CD4-positive, CD25-positive, alpha-beta regulatory T cell (primary cell): ENCODE measurements around the gene MBNL1. TPM values are rescaled to one million over a fixed set of nuclear protein-coding genes. Genes with fewer than 3 reads are reported as not detected.
A peak's percentile ranks its signal among the peaks of the same experiment; 100 is the strongest.

Experiments used
- ATAC-seq, 2 donors: fragments of 150-1000 bp; cut with Tn5 transposase; one replicate each; pipeline ENCODE4 v1.10.0; 2021; ENCODE audit warnings: low read depth in 2 of 2, moderate number of reproducible peaks in 2 of 2, moderate library complexity in 1 of 2
- DNase-seq, 3 donors: peaks; one replicate each; pipeline versions ENCODE4 v3.0.0 to v3.0.0-alpha.2; 2012 to 2022; ENCODE audit warnings: mixed read lengths in 1 of 3
- H3K27ac ChIP-seq: one replicate; pipeline ENCODE4 v1.7.0; 2013; ENCODE audit warnings: mild to moderate bottlenecking, low read length; ENCODE audit not compliant: insufficient read depth, poor library complexity, severe bottlenecking
- H3K27me3 ChIP-seq: one replicate; pipeline ENCODE4 v1.7.0; 2013; ENCODE audit warnings: low read length; ENCODE audit not compliant: control insufficient read depth, insufficient read depth
- H3K36me3 ChIP-seq: one replicate; pipeline ENCODE4 v1.7.0; 2013; ENCODE audit warnings: mild to moderate bottlenecking, low read length, moderate library complexity; ENCODE audit not compliant: control insufficient read depth, insufficient read depth
- H3K4me1 ChIP-seq: 2 replicates; pipeline ENCODE4 v1.7.0; 2013; ENCODE audit warnings: mild to moderate bottlenecking, low read length; ENCODE audit not compliant: insufficient read depth, control insufficient read depth, poor library complexity, severe bottlenecking
- H3K4me3 ChIP-seq: one replicate; pipeline ENCODE4 v1.7.0; 2013; ENCODE audit warnings: low read depth, mild to moderate bottlenecking, low read length, moderate library complexity
- H3K9me3 ChIP-seq, 2 experiments: 1 replicate in 1 of 2; 2 replicates in 1 of 2; pipeline ENCODE4 v1.7.0; 2013; ENCODE audit warnings: low read length in 2 of 2, mild to moderate bottlenecking in 1 of 2, moderate library complexity in 1 of 2; ENCODE audit not compliant: control insufficient read depth in 2 of 2
- H3K27ac Mint-ChIP-seq, 3 donors: one replicate each; pipeline ENCODE4 v1.8.0; 2020 to 2022; ENCODE audit warnings: mild to moderate bottlenecking in 3 of 3, mixed read lengths in 3 of 3, moderate library complexity in 2 of 3
- H3K27me3 Mint-ChIP-seq: one replicate; pipeline ENCODE4 v1.8.0; 2022; ENCODE audit warnings: mild to moderate bottlenecking, mixed read lengths
- H3K36me3 Mint-ChIP-seq: one replicate; pipeline ENCODE4 v1.8.0; 2020; ENCODE audit warnings: mixed read lengths
- H3K4me1 Mint-ChIP-seq, 4 donors: one replicate each; pipeline ENCODE4 v1.8.0; 2020 to 2022; ENCODE audit warnings: mixed read lengths in 4 of 4, mild to moderate bottlenecking in 1 of 4
- H3K4me3 Mint-ChIP-seq, 4 donors: one replicate each; pipeline ENCODE4 v1.8.0; 2020 to 2022; ENCODE audit warnings: mild to moderate bottlenecking in 4 of 4, mixed read lengths in 4 of 4, moderate library complexity in 3 of 4
- H3K9me3 Mint-ChIP-seq, 7 donors: one replicate each; pipeline ENCODE4 v1.8.0; 2020 to 2022; ENCODE audit warnings: mixed read lengths in 7 of 7, mild to moderate bottlenecking in 3 of 7, moderate library complexity in 2 of 7
- polyA plus RNA-seq, 4 donors: library from polyadenylated mRNA; unstranded; fragments of 300-500 nt; fragmentation: Illumina TruSeq; gene quantifications; one replicate each; pipeline ENCODE4 v1.2.3, GENCODE V29; 2021
- total RNA-seq: library from RNA; stranded (reverse); gene quantifications from one replicate; pipeline ENCODE4 v1.2.3, GENCODE V29; 2022

The MBNL1 gene
- total and polyA plus RNA-seq, 5 donors from 2014 or later: 221 to 726 (median 252) TPM

GRCh38 chr3:152373379-152373778 lies 104.7 kb downstream of the MBNL1 start:
- no peak for DNase-seq
- peak overlapping the region in 2 of 4 donors; percentile 35 to 53 for H3K4me3 Mint-ChIP-seq
- peaks cover 0 to 6% (median 0%) of the 10 kb centered on the region in 7 donors for H3K9me3 Mint-ChIP-seq
- peaks cover 40% of the 10 kb centered on the region for H3K4me1 ChIP-seq
- ATAC-seq: peak in 1 of 2 donors; percentile 20
- no peaks in the 10 kb centered on the region for H3K27me3 Mint-ChIP-seq
- H3K27me3 ChIP-seq: no peaks in the 10 kb centered on the region
- H3K4me3 ChIP-seq: peak overlapping the region; percentile 23
- peak overlapping the region in 2 of 3 donors; percentile 49 to 83 for H3K27ac Mint-ChIP-seq
- no peaks in the 10 kb centered on the region for H3K9me3 ChIP-seq
- H3K4me1 Mint-ChIP-seq: peaks cover 46 to 93% (median 77%) of the 10 kb centered on the region in 4 donors
- H3K27ac ChIP-seq: peak overlapping the region; percentile 49
- peaks cover 54% of the 10 kb centered on the region for H3K36me3 Mint-ChIP-seq
- peaks cover 31% of the 10 kb centered on the region for H3K36me3 ChIP-seq

GRCh38 chr3:152374262-152374990 lies 105.7 kb downstream of the MBNL1 start:
- H3K36me3 Mint-ChIP-seq: peaks cover 49% of the 10 kb centered on the region

GRCh38 chr3:152375546-152375945 lies 106.8 kb downstream of the MBNL1 start:
- DNase-seq (no peak), ATAC-seq (no peak)
- peak overlapping the region; percentile 47 for H3K27ac ChIP-seq
- no peaks in the 10 kb centered on the region for H3K9me3 ChIP-seq
- H3K36me3 ChIP-seq: peaks cover 32% of the 10 kb centered on the region
- no peaks in the 10 kb centered on the region for H3K27me3 ChIP-seq
- peaks cover 0 to 6% (median 0%) of the 10 kb centered on the region in 7 donors for H3K9me3 Mint-ChIP-seq
- H3K4me3 Mint-ChIP-seq: peak overlapping the region in 1 of 4 donors; percentile 18
- H3K27me3 Mint-ChIP-seq: no peaks in the 10 kb centered on the region
- H3K4me3 ChIP-seq: peak overlapping the region; percentile 9
- H3K4me1 Mint-ChIP-seq: peaks cover 44 to 92% (median 71%) of the 10 kb centered on the region in 4 donors
- H3K27ac Mint-ChIP-seq: peak overlapping the region; percentile 47 to 90 (median 72)
- H3K36me3 Mint-ChIP-seq: peaks cover 40% of the 10 kb centered on the region
- peaks cover 55% of the 10 kb centered on the region for H3K4me1 ChIP-seq

More at GRCh38 chr3:152374262-152374990, 105.7 kb downstream of the MBNL1 start:
- ATAC-seq (no peak), DNase-seq (no peak)
- Mint-ChIP-seq H3K4me3 (peak overlapping the region in 3 of 4 donors; percentile 21 to 40 (median 30)), H3K27ac (peak overlapping the region in 1 of 3 donors; percentile 72), H3K4me1 (peaks cover 43 to 92% (median 74%) of the 10 kb centered on the region in 4 donors), H3K9me3 (peaks cover 0 to 6% (median 0%) of the 10 kb centered on the region in 7 donors), H3K27me3 (no peaks in the 10 kb centered on the region)
- H3K4me1 ChIP-seq: peaks cover 45% of the 10 kb centered on the region
- H3K4me3 ChIP-seq: peak overlapping the region; percentile 30
- H3K9me3 ChIP-seq: no peaks in the 10 kb centered on the region
- H3K27ac ChIP-seq: peak overlapping the region; percentile 49
- no peaks in the 10 kb centered on the region for H3K27me3 ChIP-seq
- H3K36me3 ChIP-seq: peaks cover 32% of the 10 kb centered on the region

- Histone ChIP-seq H3K27ac (peak overlapping the region; percentile 43), H3K4me1 (peaks cover 63% of the 10 kb centered on the region), H3K4me3 (peak overlapping the region; percentile 28), H3K27me3 (no peaks in the 10 kb centered on the region), H3K36me3 (peaks cover 32% of the 10 kb centered on the region), H3K9me3 (no peaks in the 10 kb centered on the region)
- no peak overlapping the region for H3K4me3 Mint-ChIP-seq
- no peak for DNase-seq
- peaks cover 38 to 90% (median 65%) of the 10 kb centered on the region in 4 donors for H3K4me1 Mint-ChIP-seq
- peaks cover 0 to 6% (median 0%) of the 10 kb centered on the region in 7 donors for H3K9me3 Mint-ChIP-seq
- H3K27ac Mint-ChIP-seq: peak overlapping the region in 2 of 3 donors; percentile 0 to 47
- ATAC-seq: peak; percentile 61 to 63
- peaks cover 30% of the 10 kb centered on the region for H3K36me3 Mint-ChIP-seq
- no peaks in the 10 kb centered on the region for H3K27me3 Mint-ChIP-seq
These were observed 107.8 kb downstream of the MBNL1 start for GRCh38 chr3:152376351-152377183.

- H3K4me1 Mint-ChIP-seq: peaks cover 34 to 90% (median 65%) of the 10 kb centered on the region in 4 donors
These were observed 108.4 kb downstream of the MBNL1 start for GRCh38 chr3:152377184-152377570.

GRCh38 chr3:152379415-152380042 lies 110.8 kb downstream of the MBNL1 start:
- Mint-ChIP-seq H3K27me3 (no peaks in the 10 kb centered on the region), H3K36me3 (peaks cover 26% of the 10 kb centered on the region), H3K4me3 (peak overlapping the region in 3 of 4 donors; percentile 2 to 54 (median 51)), H3K9me3 (no peaks in the 10 kb centered on the region), H3K4me1 (peaks cover 47 to 92% (median 73%) of the 10 kb centered on the region in 4 donors), H3K27ac (peak overlapping the region in 2 of 3 donors; percentile 30 to 82)
- Histone ChIP-seq H3K27ac (peak overlapping the region; percentile 63), H3K9me3 (no peaks in the 10 kb centered on the region), H3K4me1 (peaks cover 71% of the 10 kb centered on the region), H3K4me3 (peak overlapping the region; percentile 42), H3K36me3 (peaks cover 21% of the 10 kb centered on the region), H3K27me3 (no peaks in the 10 kb centered on the region)
- DNase-seq: no peak
- no peak for ATAC-seq

More at GRCh38 chr3:152377184-152377570, 108.4 kb downstream of the MBNL1 start:
- H3K27me3 Mint-ChIP-seq: no peaks in the 10 kb centered on the region
- H3K4me3 ChIP-seq: peak overlapping the region; percentile 28
- H3K36me3 ChIP-seq: peaks cover 28% of the 10 kb centered on the region
- no peaks in the 10 kb centered on the region for H3K27me3 ChIP-seq
- no peak for DNase-seq
- no peak for ATAC-seq
- peak overlapping the region in 1 of 3 donors; percentile 47 for H3K27ac Mint-ChIP-seq
- H3K27ac ChIP-seq: peak overlapping the region; percentile 43
- H3K9me3 ChIP-seq: no peaks in the 10 kb centered on the region
- H3K4me3 Mint-ChIP-seq: no peak overlapping the region
- H3K9me3 Mint-ChIP-seq: peaks cover 0 to 3% (median 0%) of the 10 kb centered on the region in 7 donors
- H3K36me3 Mint-ChIP-seq: peaks cover 24% of the 10 kb centered on the region
- peaks cover 66% of the 10 kb centered on the region for H3K4me1 ChIP-seq

GRCh38 chr3:152380043-152380442 lies 111.3 kb downstream of the MBNL1 start:
- Histone ChIP-seq H3K4me3 (peak overlapping the region; percentile 35), H3K27me3 (no peaks in the 10 kb centered on the region), H3K4me1 (peaks cover 74% of the 10 kb centered on the region), H3K9me3 (no peaks in the 10 kb centered on the region), H3K36me3 (peaks cover 16% of the 10 kb centered on the region), H3K27ac (peak overlapping the region; percentile 63)
- Mint-ChIP-seq H3K36me3 (peaks cover 24% of the 10 kb centered on the region), H3K9me3 (no peaks in the 10 kb centered on the region), H3K27me3 (no peaks in the 10 kb centered on the region), H3K27ac (peak overlapping the region; percentile 2 to 82 (median 30)), H3K4me1 (peaks cover 44 to 90% (median 71%) of the 10 kb centered on the region in 4 donors), H3K4me3 (peak overlapping the region in 3 of 4 donors; percentile 44 to 54 (median 51))
- ATAC-seq: no peak
- DNase-seq: no peak
